Measurements from ENCODE around the gene S100A8.
"Not testable (repeated sequence)": the region's sequence is repeated elsewhere in the genome, so short reads cannot be mapped to it uniquely, and the experiment has no call there.

The S100A8 gene

DNA sequence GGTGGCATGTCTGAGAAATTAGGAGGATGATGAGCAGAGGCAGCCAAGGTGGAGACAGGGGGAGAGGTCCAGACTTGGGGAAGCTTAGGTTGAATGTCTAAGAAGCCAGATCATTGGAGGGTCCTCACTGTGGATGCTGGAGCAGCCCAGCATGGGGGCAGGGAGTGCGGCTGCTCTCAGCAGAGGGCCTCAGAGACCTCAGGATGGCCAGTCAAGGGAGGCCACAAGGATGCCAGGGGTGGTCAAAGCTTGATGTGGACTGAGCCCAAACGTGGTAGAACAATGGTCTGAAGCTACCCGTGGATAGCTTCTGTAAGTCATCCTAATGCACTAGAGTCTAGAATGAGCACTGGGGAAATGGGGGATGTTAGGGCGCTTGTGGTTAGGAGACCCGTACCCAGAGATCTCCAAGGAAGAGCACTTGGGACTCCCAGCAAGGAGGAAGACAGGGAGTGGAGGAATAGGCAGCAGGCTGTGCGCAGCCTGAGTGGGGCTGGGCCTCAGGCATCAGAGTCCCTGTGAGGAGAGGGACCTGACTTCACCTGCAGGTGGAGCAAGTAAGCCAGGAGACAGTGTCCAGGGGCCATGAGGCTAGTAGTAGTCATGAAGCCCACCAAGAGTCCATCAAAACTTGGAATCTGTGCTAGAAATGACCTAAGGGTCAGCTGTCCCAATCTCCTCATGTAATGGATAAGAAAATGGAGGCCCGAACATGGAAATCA lies 37.5 kb downstream of the S100A8 start:
- no peak overlapping the region for H3K4me3 ChIP-seq (ENCODE audit: low read depth, low read length)
- TF ChIP-seq CTCF (IDR thresholded peaks at IDR 0.05; ENCODE audit: control insufficient read depth, extremely low read depth, insufficient read depth), result peak; percentile 55
- no peak for DNase-seq (ENCODE audit: low read depth)

DNA sequence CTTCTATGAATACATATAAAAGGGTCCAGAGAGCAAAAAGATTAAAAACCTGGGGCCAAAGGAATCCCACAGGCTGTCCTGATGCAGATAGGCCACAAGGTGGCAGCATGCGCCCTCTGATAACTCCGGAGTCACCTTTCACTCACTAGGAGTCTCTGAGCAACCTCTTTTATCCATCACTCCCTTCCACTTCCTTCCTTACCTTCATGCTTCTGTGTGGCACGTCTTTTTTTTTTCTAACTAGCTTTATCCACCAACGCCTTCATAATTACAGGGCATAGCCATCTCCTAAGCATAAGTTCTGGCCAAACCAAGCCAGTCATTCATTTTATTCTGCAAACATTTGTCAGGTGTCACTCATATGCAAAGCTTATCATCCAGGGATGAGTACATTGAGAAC lies 38.4 kb downstream of the S100A8 start:
- peak; percentile 89 for TF ChIP-seq CTCF (IDR thresholded peaks at IDR 0.05; ENCODE audit: control insufficient read depth, extremely low read depth, insufficient read depth)
- H3K4me3 ChIP-seq (ENCODE audit: low read depth, low read length), result no peak overlapping the region
- DNase-seq (ENCODE audit: low read depth), result peak; percentile 22

DNA sequence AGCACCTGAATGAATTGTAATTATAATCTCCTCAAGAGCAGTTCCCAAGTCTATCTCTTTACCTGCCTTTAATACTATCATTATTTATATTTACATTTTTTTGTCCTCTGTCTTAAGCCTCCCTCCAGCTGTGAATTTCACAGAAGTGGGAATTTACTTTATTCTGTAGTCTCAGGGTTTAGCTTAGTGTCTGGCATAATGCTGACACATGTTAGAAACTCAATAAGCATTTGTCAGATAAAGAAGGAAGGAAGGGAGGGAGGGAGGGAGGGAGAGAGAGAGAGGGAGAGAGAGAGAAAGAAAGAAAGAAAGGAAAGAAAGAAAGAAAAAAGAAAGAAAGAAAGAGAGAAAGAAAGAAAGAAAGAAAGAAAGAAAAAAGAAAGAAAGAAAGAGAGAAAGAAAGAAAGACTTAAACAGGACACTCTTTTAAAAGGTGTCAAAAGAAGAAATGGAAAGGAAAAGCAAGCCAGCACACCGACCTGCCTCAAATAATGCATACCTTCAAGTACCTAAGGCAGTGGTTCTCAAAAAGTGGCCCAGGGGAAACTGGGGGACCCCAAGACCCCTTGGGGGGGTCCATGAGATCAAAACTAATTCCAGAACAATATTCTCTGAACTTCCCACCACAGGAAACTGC lies 40.4 kb downstream of the S100A8 start:
- TF ChIP-seq CTCF (IDR thresholded peaks at IDR 0.05; ENCODE audit: control insufficient read depth, extremely low read depth, insufficient read depth), result no peak
- DNase-seq (ENCODE audit: low read depth), result no peak

DNA sequence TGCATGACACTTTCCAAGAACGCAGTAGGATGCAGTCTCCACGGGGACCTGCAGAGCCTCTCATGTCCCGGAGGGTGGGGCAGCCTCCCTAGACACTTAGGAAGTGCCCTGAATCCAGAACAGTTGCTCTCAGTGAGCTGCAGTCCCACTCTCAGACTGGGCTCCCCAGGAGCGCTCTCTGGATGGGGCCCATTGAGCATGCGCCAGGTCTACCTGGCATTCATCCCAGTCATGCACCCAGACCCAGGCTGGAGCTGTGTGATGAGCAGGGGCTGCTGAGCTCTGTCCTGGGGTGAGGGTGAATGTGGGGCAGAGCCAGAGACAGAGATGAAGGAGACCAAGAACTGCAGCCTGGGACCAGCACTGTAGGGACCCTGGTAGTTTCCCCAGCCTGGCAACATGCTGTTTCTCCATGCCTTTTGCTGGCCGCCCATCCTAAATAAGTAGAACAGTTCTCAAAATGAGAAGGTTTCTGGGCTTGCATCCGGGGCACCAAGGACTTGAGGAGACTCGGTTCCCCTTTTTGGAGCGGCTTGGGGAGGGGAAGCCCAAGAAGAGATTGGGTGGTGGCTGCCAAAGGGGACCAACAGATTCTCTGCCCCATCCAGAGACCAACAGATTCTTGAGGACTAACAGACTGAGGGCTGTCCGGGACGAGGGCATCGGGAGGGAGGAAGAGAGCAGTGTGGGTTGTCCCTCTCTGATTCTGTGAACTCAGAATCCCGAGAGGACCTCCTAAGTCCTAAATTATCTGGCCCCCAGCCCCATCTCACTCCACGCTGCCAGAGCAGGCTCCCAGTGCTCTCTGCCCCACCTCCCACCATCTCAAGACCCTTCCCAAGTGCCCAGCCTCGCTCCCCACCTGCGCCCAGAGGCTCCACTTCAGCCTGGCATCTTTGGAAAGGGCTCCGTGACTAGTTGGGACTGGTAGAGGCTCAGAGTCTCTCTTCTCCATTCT lies 41.2 kb downstream of the S100A8 start:
- TF ChIP-seq CTCF (IDR thresholded peaks at IDR 0.05; ENCODE audit: control insufficient read depth, extremely low read depth, insufficient read depth), result no peak
- no peak overlapping the region for H3K4me3 ChIP-seq (ENCODE audit: low read depth, low read length)
- DNase-seq (ENCODE audit: low read depth), result no peak

More for the DNA sequence above, 40.4 kb downstream of the S100A8 start:
- H3K4me3 ChIP-seq (ENCODE audit: low read depth, low read length), result no peak overlapping the region

GRCh38 chr1:153348511-153349362 lies 42.1 kb downstream of the S100A8 start, which contains the start of gene PGLYRP4:
Gene PGLYRP4, minus strand, starts transcription at chr1:153348841. Its CDS starts 909 bp downstream, at chr1:153347932.
- DNase-seq (ENCODE audit: low read depth), result no peak
- 0 out of 2 replicates have a peak, but pooled peaks have one; percentile 7 for TF ChIP-seq CTCF (IDR thresholded peaks at IDR 0.05; ENCODE audit: control insufficient read depth, extremely low read depth, insufficient read depth)
- H3K4me3 ChIP-seq (ENCODE audit: low read depth, low read length), result no peak within 1 kb of the TSS

DNA sequence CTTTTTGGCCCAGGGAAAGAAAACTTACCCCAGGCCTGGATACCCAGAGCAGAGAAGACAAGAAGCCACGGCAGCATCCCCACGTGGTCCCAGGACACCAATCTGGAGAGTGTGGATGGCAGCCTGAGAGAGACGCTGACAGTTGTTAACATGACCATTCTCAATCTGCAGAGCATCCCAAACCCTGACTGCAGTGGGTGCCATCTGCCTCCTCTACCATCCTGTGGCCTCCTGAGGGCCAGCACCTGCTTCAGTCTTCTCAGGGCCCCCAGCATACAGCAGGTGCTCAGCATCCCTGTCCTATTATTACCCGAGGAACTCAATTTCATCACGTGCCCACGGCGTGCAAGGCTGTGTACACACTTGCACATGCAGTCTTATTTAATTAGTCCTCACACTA lies 43.0 kb downstream of the S100A8 start:
- DNase-seq (ENCODE audit: low read depth), result no peak
- H3K4me3 ChIP-seq (ENCODE audit: low read depth, low read length), result no peak overlapping the region
- TF ChIP-seq CTCF (IDR thresholded peaks at IDR 0.05; ENCODE audit: control insufficient read depth, extremely low read depth, insufficient read depth), result no peak

DNA sequence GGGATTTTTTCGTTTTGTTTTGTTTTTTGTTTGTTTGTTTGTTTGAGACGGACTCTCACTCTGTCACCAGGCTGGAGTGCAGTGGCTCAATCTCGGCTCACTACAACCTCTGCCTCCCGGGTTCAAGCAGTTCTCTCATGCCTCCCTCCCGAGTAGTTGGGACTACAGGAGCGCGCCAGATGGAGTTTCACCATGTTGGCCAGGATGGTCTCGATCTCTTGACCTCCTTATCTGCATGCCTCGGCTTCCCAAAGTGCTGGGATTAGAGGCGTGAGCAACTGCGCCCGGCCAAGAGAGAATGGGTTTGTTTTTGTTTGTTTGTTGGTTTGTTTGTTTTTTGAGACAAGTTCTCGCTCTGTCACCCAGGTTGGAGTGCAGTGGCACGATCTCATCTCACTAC lies 43.8 kb downstream of the S100A8 start:
- not testable (repeated sequence) for H3K4me3 ChIP-seq (ENCODE audit: low read depth, low read length); DNase-seq (ENCODE audit: low read depth)
